ENCODE data around the gene LAMA1.

LAMA1 gene

GRCh38 chr18:7105268-7105667, 12.3 kb downstream of the LAMA1 start:
- no peak for DNase-seq (ENCODE audit: low read depth in 2 of 2)

- DNase-seq (ENCODE audit: low read depth in 2 of 2) = no peak
Measured at GRCh38 chr18:7104649-7105048, 12.9 kb downstream of the LAMA1 start.

- DNase-seq (ENCODE audit: low read depth in 2 of 2) = no peak
Measured at GRCh38 chr18:7102131-7102530, 15.5 kb downstream of the LAMA1 start.

DNA sequence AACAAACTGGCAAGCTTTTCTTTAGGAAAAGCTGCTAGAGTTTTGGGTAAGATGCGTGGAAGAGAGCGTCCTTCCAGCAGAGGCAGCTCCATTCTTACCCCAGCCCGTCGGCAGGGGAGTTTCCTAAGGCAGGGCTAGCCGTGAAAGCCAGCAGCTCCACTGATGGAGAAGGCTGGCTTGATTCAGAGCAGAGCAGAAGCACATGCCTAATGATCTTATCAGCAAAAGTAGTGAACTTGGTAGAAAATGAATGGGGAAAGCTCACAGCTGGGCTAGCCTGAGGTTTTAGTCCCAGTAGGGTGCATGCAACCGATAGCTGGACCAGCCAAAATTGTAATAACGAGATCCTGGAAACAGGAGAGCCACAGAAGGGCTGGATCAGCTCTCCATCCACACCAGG, 20.8 kb downstream of the LAMA1 start:
- DNase-seq (ENCODE audit: low read depth in 2 of 2) = no peak

DNA sequence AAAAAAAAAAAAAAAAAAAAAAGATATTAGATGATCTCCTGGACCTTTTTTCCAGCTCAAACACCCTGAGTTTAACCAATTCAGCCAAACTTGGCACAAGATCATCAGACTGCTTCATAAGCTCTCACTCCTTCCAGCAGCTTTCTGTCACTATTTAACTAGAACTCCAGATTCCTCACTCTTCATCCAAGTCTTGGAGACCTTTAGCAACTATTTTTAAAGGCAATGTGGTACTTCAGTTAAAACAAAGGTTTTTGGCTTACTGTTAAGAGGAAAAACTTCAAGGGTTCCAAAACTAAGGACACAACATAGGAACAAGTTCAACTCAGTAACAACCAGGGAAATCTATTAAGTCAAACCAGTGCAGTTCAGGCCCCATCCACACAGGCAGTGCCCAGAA, 23.2 kb downstream of the LAMA1 start:
- DNase-seq (ENCODE audit: low read depth in 2 of 2) = no peak

DNA sequence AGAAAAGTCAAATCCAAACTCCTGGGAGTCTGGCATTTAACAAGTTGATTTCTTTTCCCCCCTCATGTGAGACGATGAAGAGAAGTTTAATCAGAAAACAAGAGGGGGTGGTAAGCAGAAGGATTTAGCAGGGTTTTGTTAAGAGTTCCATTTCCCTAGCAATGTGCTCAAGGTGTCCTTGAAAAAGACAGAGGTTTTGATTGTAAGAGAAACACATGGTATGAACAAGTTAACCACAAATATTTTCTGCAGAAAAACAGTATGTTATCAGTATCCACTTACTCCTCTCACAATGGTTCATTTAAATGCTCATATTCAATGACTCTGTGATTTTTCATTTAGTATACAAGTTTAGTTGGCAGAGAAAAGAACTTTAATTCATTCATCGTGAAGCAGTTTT, 26.8 kb downstream of the LAMA1 start:
- no peak for DNase-seq (ENCODE audit: low read depth in 2 of 2)

DNA sequence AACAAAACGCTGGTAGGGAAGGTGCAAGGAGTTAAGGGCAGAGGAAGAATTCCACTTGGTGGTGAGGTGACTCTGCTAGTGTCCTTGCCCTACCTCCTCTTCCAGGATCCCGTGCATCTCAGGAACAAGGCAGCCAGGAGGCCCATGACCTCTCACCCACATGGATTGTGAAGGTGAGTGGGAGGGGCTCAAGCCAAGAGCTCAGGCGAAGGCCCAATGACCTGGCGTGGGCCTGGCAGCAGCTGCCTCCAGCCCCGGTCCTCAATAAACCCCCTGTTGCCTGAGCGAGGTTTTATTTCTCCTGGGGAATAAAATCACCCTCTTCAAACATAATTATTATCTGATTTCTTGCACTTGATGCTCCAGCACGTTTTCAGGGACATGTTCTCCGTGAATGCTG, 28.2 kb downstream of the LAMA1 start:
- no peak for DNase-seq (ENCODE audit: low read depth in 2 of 2)

DNA sequence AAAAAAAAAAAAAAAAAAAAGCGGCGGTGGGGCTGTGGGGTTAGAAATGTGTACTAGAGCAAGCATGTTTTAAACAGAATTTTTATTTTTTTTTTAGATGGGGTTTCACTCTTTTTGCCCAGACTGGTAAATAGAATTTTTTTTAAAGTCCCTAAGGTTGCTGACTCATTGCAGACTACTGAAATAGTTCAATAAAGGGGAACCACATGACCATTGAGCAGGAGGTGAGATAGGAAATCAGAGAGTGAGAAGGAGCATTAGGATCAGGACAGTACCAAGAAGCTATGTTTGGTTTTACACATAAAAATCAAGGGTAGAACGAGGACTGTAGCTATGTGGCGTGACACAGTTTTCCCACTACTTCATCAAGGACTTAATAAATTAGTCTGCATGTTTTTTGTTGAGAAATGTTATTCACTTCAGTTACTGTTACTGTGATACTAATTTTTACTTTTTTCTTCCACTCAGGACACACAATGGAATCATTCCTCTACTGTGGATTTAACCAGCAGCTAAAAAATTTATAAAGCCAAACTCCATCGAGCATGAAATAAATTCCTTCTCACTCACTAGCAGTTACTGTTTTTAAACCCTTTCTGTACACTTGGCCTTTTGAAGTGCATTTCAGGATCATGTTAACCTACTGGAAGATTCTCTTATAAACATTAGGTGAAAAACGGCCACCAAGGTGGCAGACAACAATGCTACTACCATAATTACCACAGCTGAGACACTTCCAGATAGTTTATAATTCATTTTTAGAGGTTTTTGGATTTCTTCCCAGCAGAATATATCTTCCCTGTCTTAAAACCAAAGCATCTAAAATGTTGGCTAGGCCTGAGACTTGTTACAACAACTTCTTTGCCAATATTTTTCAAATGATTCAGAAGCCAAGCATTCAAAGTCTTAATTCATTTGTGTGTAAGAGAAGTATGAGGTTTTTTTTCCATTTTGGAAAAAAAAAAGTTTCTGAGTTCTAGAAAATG, 33.2 kb downstream of the LAMA1 start:
- DNase-seq (ENCODE audit: low read depth in 2 of 2) = no peak

GRCh38 chr18:7082671-7083070, 34.9 kb downstream of the LAMA1 start:
- no peak for DNase-seq (ENCODE audit: low read depth in 2 of 2)

- no peak for DNase-seq (ENCODE audit: low read depth in 2 of 2)
Measured at GRCh38 chr18:7079231-7079630, 38.4 kb downstream of the LAMA1 start.

- no peak for DNase-seq (ENCODE audit: low read depth in 2 of 2)
Measured at GRCh38 chr18:7072593-7072992, 45.0 kb downstream of the LAMA1 start.

DNA sequence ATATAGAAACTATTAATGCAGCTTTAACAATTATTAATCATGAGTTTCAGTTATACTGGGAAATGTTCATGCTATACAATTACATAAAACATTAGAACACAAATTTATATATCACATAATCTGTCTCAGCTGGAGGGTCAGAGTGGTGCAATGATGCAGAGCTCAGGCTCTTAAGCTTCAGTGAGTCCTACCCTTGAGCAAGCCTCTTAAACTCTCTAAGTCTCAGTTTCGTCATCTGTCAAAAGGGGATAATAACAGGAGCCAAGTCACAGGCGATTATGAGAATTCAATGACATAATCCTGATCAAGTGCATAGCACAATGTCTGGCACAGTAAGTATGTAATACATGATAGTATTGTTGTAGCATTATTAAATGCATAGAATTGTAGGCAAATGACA, 46.0 kb downstream of the LAMA1 start:
- no peak for DNase-seq (ENCODE audit: low read depth in 2 of 2)

GRCh38 chr18:7070466-7070865, 47.1 kb downstream of the LAMA1 start:
- DNase-seq (ENCODE audit: low read depth in 2 of 2) = no peak

- DNase-seq (ENCODE audit: low read depth in 2 of 2) = no peak
Measured at GRCh38 chr18:7068871-7069590, 48.6 kb downstream of the LAMA1 start.

- DNase-seq (ENCODE audit: low read depth in 2 of 2) = no peak
Measured at GRCh38 chr18:7066965-7067555, 50.5 kb downstream of the LAMA1 start.

GRCh38 chr18:7065736-7066135, 51.9 kb downstream of the LAMA1 start:
- no peak for DNase-seq (ENCODE audit: low read depth in 2 of 2)

- DNase-seq (ENCODE audit: low read depth in 2 of 2) = no peak
Measured at GRCh38 chr18:7064346-7064745, 53.3 kb downstream of the LAMA1 start.

GRCh38 chr18:7062811-7063210, 54.8 kb downstream of the LAMA1 start:
- DNase-seq (ENCODE audit: low read depth in 2 of 2) = no peak

GRCh38 chr18:7062236-7062635, 55.4 kb downstream of the LAMA1 start:
- DNase-seq (ENCODE audit: low read depth in 2 of 2) = no peak

GRCh38 chr18:7059276-7059675, 58.3 kb downstream of the LAMA1 start:
- DNase-seq (ENCODE audit: low read depth in 2 of 2) = no peak

DNA sequence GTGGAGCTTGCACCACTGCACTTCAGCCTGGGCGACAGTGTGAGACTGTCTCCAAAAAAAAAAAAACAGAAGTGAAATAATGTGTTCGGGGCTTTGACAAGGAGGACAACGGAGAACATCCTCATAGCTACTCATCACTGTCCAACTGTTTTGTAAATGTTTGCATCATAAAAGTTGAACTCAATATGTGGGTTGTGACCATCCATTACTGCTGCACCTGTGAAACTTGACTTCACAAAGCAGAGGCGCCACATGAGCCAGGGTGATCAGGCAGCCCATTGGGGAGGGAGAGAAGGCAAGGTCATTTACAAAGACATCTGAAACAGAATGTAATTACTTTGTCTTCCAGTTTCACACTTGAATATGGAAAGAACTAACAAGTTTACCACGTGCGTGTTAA, 61.6 kb downstream of the LAMA1 start:
- DNase-seq (ENCODE audit: low read depth in 2 of 2) = no peak

DNA sequence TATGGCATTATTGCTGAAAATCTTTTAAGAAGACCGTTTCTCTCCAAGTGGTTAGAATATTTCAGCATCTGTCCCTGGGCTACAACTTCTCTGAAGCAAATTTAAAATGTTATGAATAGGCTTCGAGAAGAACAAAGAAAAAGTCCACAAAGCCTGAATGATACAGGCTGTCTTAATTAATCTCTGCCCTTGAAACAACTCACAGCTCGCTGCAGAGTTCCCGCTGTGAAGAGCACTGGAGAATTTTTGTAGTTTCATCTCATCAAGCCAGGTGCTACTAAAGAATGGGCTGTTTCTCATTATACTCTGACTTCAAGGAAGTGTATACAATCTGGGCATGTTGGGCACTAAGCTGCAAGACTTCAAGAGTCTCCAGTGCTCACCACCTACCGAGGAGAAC, 67.6 kb downstream of the LAMA1 start:
- DNase-seq (ENCODE audit: low read depth in 2 of 2) = no peak

DNA sequence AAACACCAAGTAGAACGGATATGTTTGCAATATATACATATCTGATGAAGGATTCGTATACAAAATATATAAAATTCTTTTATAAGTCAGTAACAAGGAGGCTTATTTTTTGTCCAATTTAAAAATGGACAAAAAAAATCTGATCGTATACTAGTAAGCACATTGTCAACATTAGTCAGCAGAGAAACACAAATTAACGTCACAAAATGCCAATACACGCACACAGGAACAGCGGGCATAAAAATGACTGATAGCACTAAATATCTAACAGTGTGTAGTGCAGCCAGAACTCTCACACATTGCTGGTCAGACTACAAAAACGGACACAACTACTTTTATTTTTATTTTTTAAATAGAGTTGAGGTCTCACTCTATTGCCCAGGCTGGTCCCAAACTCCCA, 69.5 kb downstream of the LAMA1 start:
- DNase-seq (ENCODE audit: low read depth in 2 of 2) = no peak

Measured in stimulated activated CD4-positive, alpha-beta T cell treated with anti-CD3 and anti-CD28 coated beads, Interleukin-1b, Interleukin-23, amount 100 ng/mL, for 4 hours (primary cell).